ENCODE measurements around the gene SRRD.

The SRRD gene

DNA sequence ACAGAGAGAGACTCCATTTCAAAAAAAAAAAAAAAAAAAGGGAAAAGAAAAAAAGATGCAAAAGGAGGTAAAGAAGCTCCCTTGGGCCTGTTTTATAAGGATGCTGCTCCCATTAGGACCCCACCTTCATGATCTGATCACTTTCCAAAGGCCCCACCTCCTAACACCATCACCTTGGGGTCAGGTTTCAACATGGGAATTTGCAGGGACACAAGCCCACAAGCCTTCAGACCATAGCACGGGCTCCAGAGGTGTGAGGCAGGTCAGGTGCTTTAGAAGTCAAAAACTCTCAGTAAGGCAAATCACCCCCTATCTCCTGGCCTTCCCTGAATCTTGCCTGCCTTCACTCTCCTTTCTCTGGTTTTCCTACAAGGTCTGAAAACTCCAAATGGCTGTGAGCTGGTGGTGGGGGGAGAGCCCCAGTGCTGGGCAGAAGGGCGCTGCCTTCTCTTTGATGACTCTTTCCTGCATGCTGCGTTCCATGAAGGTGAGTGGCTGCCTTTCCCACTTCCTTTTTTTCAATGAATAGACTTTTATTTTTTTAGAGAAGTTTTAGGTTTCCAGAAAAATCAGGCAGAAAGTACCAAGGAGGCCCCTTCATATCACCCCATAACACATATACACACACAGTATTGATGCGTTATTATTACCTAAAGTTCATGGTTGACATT, 41.5 kb upstream of the SRRD start:
- no peak for DNase-seq (ENCODE audit: low read depth, low spot score)
- Histone ChIP-seq H3K4me3 (ENCODE audit: insufficient read length, low read depth) (no peak overlapping the region), H3K4me1 (ENCODE audit: insufficient read depth, insufficient read length) (no peaks in the 10 kb centered on the region), H3K27me3 (ENCODE audit: insufficient read depth, insufficient read length) (no peaks in the 10 kb centered on the region), H3K36me3 (ENCODE audit: insufficient read depth, insufficient read length, low read length) (peaks cover 7% of the 10 kb centered on the region), H3K9ac (ENCODE audit: insufficient read length, low read depth) (no peak overlapping the region), H3K9me3 (ENCODE audit: insufficient read depth, low read length) (no peaks in the 10 kb centered on the region)
- TF ChIP-seq SUZ12 (IDR thresholded peaks at IDR 0.05; ENCODE audit: extremely low read depth, insufficient read depth, insufficient read length): no peak
- TF ChIP-seq YY1 (IDR thresholded peaks at IDR 0.05; ENCODE audit: insufficient read depth, insufficient read length): no peak
- no peak for TF ChIP-seq ZNF274 (IDR thresholded peaks at IDR 0.05; ENCODE audit: low read depth, low read length)

- no peaks in the 10 kb centered on the region for H3K4me1 ChIP-seq (ENCODE audit: insufficient read depth, insufficient read length)
- H3K9ac ChIP-seq (ENCODE audit: insufficient read length, low read depth): no peak overlapping the region
- no peak overlapping the region for H3K4me3 ChIP-seq (ENCODE audit: insufficient read length, low read depth)
- H3K27me3 ChIP-seq (ENCODE audit: insufficient read depth, insufficient read length): no peaks in the 10 kb centered on the region
- no peak for DNase-seq (ENCODE audit: low read depth, low spot score)
- H3K9me3 ChIP-seq (ENCODE audit: insufficient read depth, low read length): no peaks in the 10 kb centered on the region
- peaks cover 3% of the 10 kb centered on the region for H3K36me3 ChIP-seq (ENCODE audit: insufficient read depth, insufficient read length, low read length)
- TF ChIP-seq YY1 (IDR thresholded peaks at IDR 0.05; ENCODE audit: insufficient read depth, insufficient read length) (no peak), SUZ12 (IDR thresholded peaks at IDR 0.05; ENCODE audit: extremely low read depth, insufficient read depth, insufficient read length) (no peak), ZNF274 (IDR thresholded peaks at IDR 0.05; ENCODE audit: low read depth, low read length) (no peak)
These were observed 39.6 kb upstream of the SRRD start for GRCh38 chr22:26443901-26444690.

- H3K36me3 ChIP-seq (ENCODE audit: insufficient read depth, insufficient read length, low read length): peaks cover 3% of the 10 kb centered on the region
- H3K27me3 ChIP-seq (ENCODE audit: insufficient read depth, insufficient read length): no peaks in the 10 kb centered on the region
- H3K4me3 ChIP-seq (ENCODE audit: insufficient read length, low read depth): no peak overlapping the region
- no peaks in the 10 kb centered on the region for H3K9me3 ChIP-seq (ENCODE audit: insufficient read depth, low read length)
- DNase-seq (ENCODE audit: low read depth, low spot score): no peak
- no peak overlapping the region for H3K9ac ChIP-seq (ENCODE audit: insufficient read length, low read depth)
- TF ChIP-seq ZNF274 (IDR thresholded peaks at IDR 0.05; ENCODE audit: low read depth, low read length) (no peak), YY1 (IDR thresholded peaks at IDR 0.05; ENCODE audit: insufficient read depth, insufficient read length) (no peak)
- H3K4me1 ChIP-seq (ENCODE audit: insufficient read depth, insufficient read length): no peaks in the 10 kb centered on the region
These were observed 38.9 kb upstream of the SRRD start for GRCh38 chr22:26444777-26445176.

DNA sequence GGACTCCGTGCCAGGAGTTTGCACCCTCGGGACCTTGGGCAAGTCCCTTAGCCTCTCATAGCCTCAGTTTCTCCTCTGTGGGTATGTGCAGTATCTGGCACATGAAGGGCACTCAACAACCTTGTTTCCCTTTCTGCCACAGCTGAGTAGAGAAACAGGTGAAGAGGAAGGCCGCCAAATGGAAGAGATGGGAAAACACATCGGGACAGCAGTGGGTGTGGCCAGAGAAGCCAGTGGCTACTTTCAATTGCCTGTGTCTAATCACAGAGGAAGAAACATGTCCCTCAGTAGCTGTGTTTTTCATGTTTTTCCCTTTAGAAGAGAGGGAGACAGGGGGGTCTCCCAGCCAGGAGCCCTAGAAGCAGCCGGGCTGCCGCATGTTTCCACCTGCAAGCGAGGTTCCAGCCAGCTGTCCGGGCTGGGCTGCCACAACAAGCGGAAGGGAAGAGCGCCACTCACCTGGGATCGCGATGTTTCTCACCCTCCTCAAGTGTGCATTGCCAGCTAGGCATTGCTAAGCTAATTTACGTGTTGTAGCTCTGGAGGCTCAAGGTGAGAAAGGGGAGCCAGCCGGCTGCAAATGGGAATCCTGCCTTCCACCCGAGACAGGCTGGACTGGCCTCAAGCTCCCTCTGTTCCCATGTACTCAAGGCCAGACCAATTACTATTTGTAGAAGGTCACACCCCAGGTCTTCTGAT, 38.0 kb upstream of the SRRD start:
- TF ChIP-seq YY1 (IDR thresholded peaks at IDR 0.05; ENCODE audit: insufficient read depth, insufficient read length): no peak
- no peak for TF ChIP-seq SUZ12 (IDR thresholded peaks at IDR 0.05; ENCODE audit: extremely low read depth, insufficient read depth, insufficient read length)
- H3K36me3 ChIP-seq (ENCODE audit: insufficient read depth, insufficient read length, low read length): peaks cover 8% of the 10 kb centered on the region

GRCh38 chr22:26446808-26447515, 36.7 kb upstream of the SRRD start:
- TF ChIP-seq ZNF274 (IDR thresholded peaks at IDR 0.05; ENCODE audit: low read depth, low read length) (no peak), SUZ12 (IDR thresholded peaks at IDR 0.05; ENCODE audit: extremely low read depth, insufficient read depth, insufficient read length) (no peak), YY1 (IDR thresholded peaks at IDR 0.05; ENCODE audit: insufficient read depth, insufficient read length) (no peak)
- Histone ChIP-seq H3K4me1 (ENCODE audit: insufficient read depth, insufficient read length) (no peaks in the 10 kb centered on the region), H3K4me3 (ENCODE audit: insufficient read length, low read depth) (no peak overlapping the region), H3K9ac (ENCODE audit: insufficient read length, low read depth) (no peak overlapping the region), H3K9me3 (ENCODE audit: insufficient read depth, low read length) (no peaks in the 10 kb centered on the region), H3K27me3 (ENCODE audit: insufficient read depth, insufficient read length) (no peaks in the 10 kb centered on the region), H3K36me3 (ENCODE audit: insufficient read depth, insufficient read length, low read length) (peaks cover 15% of the 10 kb centered on the region)
- no peak for DNase-seq (ENCODE audit: low read depth, low spot score)

More for the DNA sequence above, 38.0 kb upstream of the SRRD start:
- no peak overlapping the region for H3K4me3 ChIP-seq (ENCODE audit: insufficient read length, low read depth)
- no peak overlapping the region for H3K9ac ChIP-seq (ENCODE audit: insufficient read length, low read depth)
- DNase-seq (ENCODE audit: low read depth, low spot score): no peak
- no peaks in the 10 kb centered on the region for H3K27me3 ChIP-seq (ENCODE audit: insufficient read depth, insufficient read length)
- H3K9me3 ChIP-seq (ENCODE audit: insufficient read depth, low read length): no peaks in the 10 kb centered on the region
- H3K4me1 ChIP-seq (ENCODE audit: insufficient read depth, insufficient read length): no peaks in the 10 kb centered on the region

DNA sequence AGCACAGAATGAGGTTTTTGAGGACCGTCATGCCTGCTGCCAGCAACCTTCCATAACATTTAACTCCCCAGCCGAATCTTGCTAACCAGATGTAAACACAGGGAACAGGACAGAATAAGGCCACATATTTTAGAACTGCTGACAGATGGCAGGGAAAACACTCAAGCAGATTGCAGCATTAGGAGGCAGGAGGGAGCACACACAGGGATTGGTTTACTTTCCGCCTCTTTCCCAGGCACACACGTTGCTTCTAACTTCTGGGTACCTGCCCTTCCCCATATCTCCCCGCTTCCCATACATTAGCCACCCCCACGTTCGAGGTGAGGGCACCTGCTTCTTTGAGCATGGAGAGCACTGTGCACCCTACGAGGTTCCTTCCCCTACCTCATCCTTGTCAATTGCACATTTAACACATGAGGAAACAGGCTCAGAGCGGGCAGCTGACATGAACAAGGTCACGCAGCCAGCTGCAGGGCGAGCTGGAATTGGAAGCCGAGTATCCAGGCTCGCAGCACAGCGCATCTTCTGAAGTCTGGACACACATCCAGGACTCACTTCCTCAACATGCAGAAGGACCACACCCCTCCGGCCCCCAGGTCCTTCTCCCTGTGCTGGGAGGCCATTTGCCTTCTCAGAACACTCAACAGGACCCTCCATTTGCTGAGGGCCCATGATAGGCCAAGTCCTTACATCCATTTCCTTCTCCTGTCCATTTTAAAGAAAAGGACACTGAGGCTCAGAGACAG, 35.9 kb upstream of the SRRD start:
- Histone ChIP-seq H3K4me3 (ENCODE audit: insufficient read length, low read depth) (no peak overlapping the region), H3K27me3 (ENCODE audit: insufficient read depth, insufficient read length) (no peaks in the 10 kb centered on the region), H3K4me1 (ENCODE audit: insufficient read depth, insufficient read length) (no peaks in the 10 kb centered on the region), H3K36me3 (ENCODE audit: insufficient read depth, insufficient read length, low read length) (peaks cover 21% of the 10 kb centered on the region), H3K9me3 (ENCODE audit: insufficient read depth, low read length) (no peaks in the 10 kb centered on the region), H3K9ac (ENCODE audit: insufficient read length, low read depth) (no peak overlapping the region)
- DNase-seq (ENCODE audit: low read depth, low spot score): no peak
- TF ChIP-seq ZNF274 (IDR thresholded peaks at IDR 0.05; ENCODE audit: low read depth, low read length) (no peak), YY1 (IDR thresholded peaks at IDR 0.05; ENCODE audit: insufficient read depth, insufficient read length) (no peak), SUZ12 (IDR thresholded peaks at IDR 0.05; ENCODE audit: extremely low read depth, insufficient read depth, insufficient read length) (no peak)

All from NT2/D1 (cell line).